GM12878 (cell line): ENCODE results near the gene CYP24A1. TPM values are rescaled to one million over a fixed set of nuclear protein-coding genes. Genes with fewer than 3 reads are reported as not detected.

Experiments
- ATAC-seq: fragments of 200-7000 bp; cut with Tn5 transposase; 3 replicates; pipeline ENCODE4 v1.9.1; 2020; ENCODE audit warnings: mild to moderate bottlenecking, moderate library complexity
- BruUV-seq: library from RNA; stranded (reverse); fragments of 400-500 nt; replicated peaks from 2 replicates; lab custom pipeline; 2021; lab: Mats Ljungman, UMichigan
- CTCF ChIA-PET: fragments of 300-600 bp; sonication (Branson Sonifier 250); formaldehyde crosslinking; extraction: SDS; loops from one replicate; lab custom pipeline; 2021; ENCODE audit warnings: inconsistent platforms; lab: Yijun Ruan, JAX
- POLR2A ChIA-PET: fragments of 350-600 bp; formaldehyde crosslinking; extraction: SDS; loops from one replicate; lab custom pipeline; 2021; ENCODE audit warnings: inconsistent platforms; lab: Charles Lee
- RAD21 ChIA-PET: fragments of 300-600 bp; sonication (Branson Sonifier 250); formaldehyde crosslinking; loops from one replicate; lab custom pipeline; 2023; ENCODE audit warnings: antibody characterized with exemption; ENCODE audit not compliant: unreplicated experiment; lab: Charles Lee
- SMC1A ChIA-PET: fragments of 300-600 bp; sonication (Branson Sonifier 250); formaldehyde crosslinking; loops from one replicate; lab custom pipeline; 2023; ENCODE audit not compliant: unreplicated experiment, uncharacterized antibody; lab: Charles Lee
- DNase-seq: peaks from one replicate; pipeline ENCODE4 v3.0.0-alpha.2; 2011; ENCODE audit warnings: low read depth, low spot score
- FAIRE-seq: peaks from 3 replicates; lab custom pipeline; 2011; peaks lifted over from hg19 to GRCh38; lab: Jason Lieb, UNC
- H2AFZ ChIP-seq: 2 replicates; pipeline ENCODE4 v1.6.0; 2011; ENCODE audit warnings: low read depth, low read length, control low read depth; ENCODE audit not compliant: control insufficient read depth
- H3K27ac ChIP-seq: 2 replicates; pipeline ENCODE4 v1.5.1; 2011; ENCODE audit warnings: control low read depth; ENCODE audit not compliant: control insufficient read depth, insufficient read depth
- H3K27me3 ChIP-seq, 2 experiments: replicated peaks in 1 of 2; 2 replicates each; pipeline versions ENCODE4 v1.6.0 to v1.6.1; 2011; ENCODE audit warnings: low read length in 1 of 2; ENCODE audit not compliant: control insufficient read depth in 2 of 2, insufficient read depth in 2 of 2
- H3K36me3 ChIP-seq, 2 experiments: 2 replicates each; pipeline ENCODE4 v1.5.1; 2011; ENCODE audit warnings: low read length in 1 of 2; ENCODE audit not compliant: control insufficient read depth in 2 of 2, insufficient read depth in 2 of 2
- H3K4me1 ChIP-seq: 2 replicates; pipeline ENCODE4 v1.6.1; 2011; ENCODE audit warnings: mild to moderate bottlenecking, low read length, moderate library complexity, mixed read lengths; ENCODE audit not compliant: control insufficient read depth, insufficient read depth
- H3K4me2 ChIP-seq: 2 replicates; pipeline ENCODE4 v1.6.0; 2011; ENCODE audit warnings: control low read depth; ENCODE audit not compliant: control insufficient read depth, insufficient read depth
- H3K4me3 ChIP-seq: fragments of 200-600 bp; sonication (generic); 2 replicates; pipeline ENCODE4 v1.5.1; 2016
- H3K79me2 ChIP-seq: 2 replicates; pipeline ENCODE4 v1.6.0; 2011; ENCODE audit warnings: low read length; ENCODE audit not compliant: control insufficient read depth, insufficient read depth
- H3K9ac ChIP-seq: 2 replicates; pipeline ENCODE4 v1.8.0; 2011; ENCODE audit warnings: low read length, control low read depth, mixed read lengths; ENCODE audit not compliant: control insufficient read depth, insufficient read depth
- H3K9me3 ChIP-seq: replicated peaks from 3 replicates; pipeline ENCODE4 v1.5.1; 2011; ENCODE audit warnings: mild to moderate bottlenecking, low read length; ENCODE audit not compliant: control insufficient read depth, insufficient read depth
- H4K20me1 ChIP-seq: 2 replicates; pipeline ENCODE4 v1.6.0; 2011; ENCODE audit not compliant: control insufficient read depth, insufficient read depth
- CEBPB ChIP-seq, 2 experiments: fragments of 150-350 bp in 1 of 2; IDR thresholded peaks; 2 replicates each; pipeline ENCODE4 v1.6.1; 2012 to 2014; ENCODE audit warnings: low read depth in 2 of 2, low read length in 2 of 2, borderline replicate concordance in 1 of 2, inconsistent platforms in 1 of 2
- DPF2 ChIP-seq: fragments of 450-650 bp; IDR thresholded peaks from 2 replicates; pipeline ENCODE4 v1.6.1; 2017; ENCODE audit warnings: mild to moderate bottlenecking
- EED ChIP-seq: sonication (generic); IDR thresholded peaks from 2 replicates; pipeline ENCODE4 v1.6.1; 2016; ENCODE audit warnings: antibody characterized with exemption, low read depth
- FOS ChIP-seq: IDR thresholded peaks from 3 replicates; pipeline ENCODE4 v1.6.1; 2011; ENCODE audit warnings: borderline replicate concordance; ENCODE audit not compliant: insufficient read length; ENCODE audit errors: extremely low read depth
- LARP7 ChIP-seq: fragments of 450-650 bp; IDR thresholded peaks from 2 replicates; pipeline ENCODE4 v1.6.1; 2017; ENCODE audit warnings: mild to moderate bottlenecking
- MEF2A ChIP-seq: IDR thresholded peaks from 2 replicates; pipeline ENCODE4 v1.6.1; 2011; ENCODE audit warnings: low read depth, mild to moderate bottlenecking, low read length, moderate library complexity; ENCODE audit not compliant: insufficient read depth
- NBN ChIP-seq: fragments of 450-650 bp; IDR thresholded peaks from 2 replicates; pipeline ENCODE4 v1.6.1; 2016
- NFYA ChIP-seq: IDR thresholded peaks from 2 replicates; pipeline ENCODE4 v1.6.1; 2011; ENCODE audit warnings: low read depth, mild to moderate bottlenecking, low read length, improper control_type of control experiment, borderline replicate concordance
- POLR2A ChIP-seq: IDR thresholded peaks from 2 replicates; pipeline ENCODE4 v1.6.1; 2011; ENCODE audit warnings: low read depth, mild to moderate bottlenecking, low read length
- POLR2AphosphoS2 ChIP-seq: IDR thresholded peaks from 2 replicates; pipeline ENCODE4 v1.6.1; 2011; ENCODE audit warnings: low read depth, mild to moderate bottlenecking, low read length, improper control_type of control experiment, moderate library complexity
- SIX5 ChIP-seq: IDR thresholded peaks from 2 replicates; pipeline ENCODE4 v1.6.1; 2011; ENCODE audit warnings: mild to moderate bottlenecking, low read depth, low read length, moderate library complexity; ENCODE audit not compliant: severe bottlenecking
- TBL1XR1 ChIP-seq: IDR thresholded peaks from 2 replicates; pipeline ENCODE4 v1.6.1; 2012; ENCODE audit warnings: low read depth, low read length, improper control_type of control experiment
- TCF7 ChIP-seq: IDR thresholded peaks from 2 replicates; pipeline ENCODE4 v1.6.1; 2014; ENCODE audit warnings: antibody characterized with exemption, borderline replicate concordance
- YBX1 ChIP-seq: fragments of 450-650 bp; IDR thresholded peaks from 2 replicates; pipeline ENCODE4 v1.6.1; 2016; ENCODE audit warnings: antibody characterized with exemption
- ZNF24 ChIP-seq: fragments of 450-650 bp; IDR thresholded peaks from 2 replicates; pipeline ENCODE4 v1.6.1; 2017; ENCODE audit warnings: antibody characterized with exemption, mild to moderate bottlenecking
- WGBS: methylation state at CpG from one replicate; pipeline ENCODE4 v1.1.6; 2016; ENCODE audit warnings: low lambda C conversion rate; ENCODE audit not compliant: insufficient replicate concordance, insufficient coverage; ENCODE audit errors: missing lambda C conversion rate; 5-methylcytosine and 5-hydroxymethylcytosine counted together
- in situ Hi-C: fragments of 300-500 bp; cut with MboI; formaldehyde crosslinking; loops from 9 replicates; pipeline ENCODE4 v1.14.3; 2018; ENCODE audit warnings: mixed read lengths
- intact Hi-C: fragments of 100-400 bp; cut with micrococcal nuclease; formaldehyde crosslinking; loops from one replicate; pipeline ENCODE4 v1.14.2; 2022; ENCODE audit not compliant: unreplicated experiment
- polyA plus RNA-seq, 11 experiments: library from polyadenylated mRNA; depleted of rRNA in 4 of 11; unstranded in 6 of 11; stranded (reverse) in 5 of 11; fragments of >200 nt; fragmentation: Nextera tagmentation in 4 of 11; fragmentation: Illumina TruSeq in 1 of 11; extraction: Ambion mirVana in 4 of 11; extraction: Trizol in 1 of 11; gene quantifications; 1 replicate in 1 of 11; 2 replicates in 10 of 11; pipeline versions ENCODE4 v1.2.1 to v1.2.3, GENCODE V29; 2011 to 2016; ENCODE audit warnings: inconsistent platforms in 2 of 11, missing spikeins in 2 of 11, low read depth in 1 of 11
- total RNA-seq, 4 experiments: library from RNA; depleted of rRNA in 3 of 4; stranded (reverse); fragments of >200 nt in 3 of 4; fragmentation: Illumina TruSeq in 1 of 4; extraction: Trizol in 1 of 4; gene quantifications; 2 replicates each; pipeline versions ENCODE4 v1.2.1 to v1.2.3, GENCODE V29; 2013 to 2021
- TF ChIP-seq, protein P1 (sequence below): IDR thresholded peaks from 2 replicates; pipeline ENCODE4 v1.6.1; 2012; ENCODE audit warnings: low read depth, low read length, improper control_type of control experiment
- TF ChIP-seq, protein P2 (sequence below): IDR thresholded peaks from 2 replicates; pipeline ENCODE4 v1.6.1; 2011; ENCODE audit warnings: low read depth, mild to moderate bottlenecking, low read length, moderate library complexity, borderline replicate concordance; ENCODE audit errors: extremely low read depth
- TF ChIP-seq, protein P3 (sequence below): fragments of 450-650 bp; IDR thresholded peaks from 2 replicates; pipeline ENCODE4 v1.6.1; 2017; ENCODE audit warnings: borderline replicate concordance
- TF ChIP-seq, protein P4 (sequence below): fragments of 450-650 bp; IDR thresholded peaks from 2 replicates; pipeline ENCODE4 v1.6.1; 2017; ENCODE audit warnings: mild to moderate bottlenecking, moderate library complexity

CYP24A1 gene
- total and polyA plus RNA-seq, 10 of the 15 experiments (the other 5 are each of a cell fraction or from before 2014, with no cell fraction given), result 0.69 TPM; not detected in 9

GRCh38 chr20:54113566-54113965 is 60.2 kb downstream of the CYP24A1 start:
- WGBS, result 45% methylated on average over 2 of the region's 2 CpGs
- CTCF ChIA-PET, result no interaction called here
- RAD21 ChIA-PET, result no interaction called here

More at GRCh38 chr20:54113566-54113965, 60.2 kb downstream of the CYP24A1 start:
- H2AFZ ChIP-seq, result no peak overlapping the region
- ATAC-seq, result no peak
- no peaks in the 10 kb centered on the region for H3K36me3 ChIP-seq
- H3K27me3 ChIP-seq, result no peaks in the 10 kb centered on the region
- no peak overlapping the region for H3K4me3 ChIP-seq
- intact Hi-C loops, result no loop called here
- no peak overlapping the region for H3K9ac ChIP-seq
- no peaks in the 10 kb centered on the region; the same call in 2 of the 3 replicates for H3K9me3 ChIP-seq
- H3K4me2 ChIP-seq, result no peak overlapping the region
- SMC1A ChIA-PET, result no interaction called here
- BruUV-seq, result no TSS peak
- no peak overlapping the region for H3K27ac ChIP-seq
- POLR2A ChIA-PET, result no interaction called here
- no peak for FAIRE-seq
- H3K79me2 ChIP-seq, result no peaks in the 10 kb centered on the region
- no peak for TF ChIP-seq EED
- TF ChIP-seq MEF2A, result no peak
- TF ChIP-seq TBL1XR1, result no peak
- TF ChIP-seq, protein P1, sequence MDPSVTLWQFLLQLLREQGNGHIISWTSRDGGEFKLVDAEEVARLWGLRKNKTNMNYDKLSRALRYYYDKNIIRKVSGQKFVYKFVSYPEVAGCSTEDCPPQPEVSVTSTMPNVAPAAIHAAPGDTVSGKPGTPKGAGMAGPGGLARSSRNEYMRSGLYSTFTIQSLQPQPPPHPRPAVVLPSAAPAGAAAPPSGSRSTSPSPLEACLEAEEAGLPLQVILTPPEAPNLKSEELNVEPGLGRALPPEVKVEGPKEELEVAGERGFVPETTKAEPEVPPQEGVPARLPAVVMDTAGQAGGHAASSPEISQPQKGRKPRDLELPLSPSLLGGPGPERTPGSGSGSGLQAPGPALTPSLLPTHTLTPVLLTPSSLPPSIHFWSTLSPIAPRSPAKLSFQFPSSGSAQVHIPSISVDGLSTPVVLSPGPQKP, result no peak
- TF ChIP-seq, protein P2, sequence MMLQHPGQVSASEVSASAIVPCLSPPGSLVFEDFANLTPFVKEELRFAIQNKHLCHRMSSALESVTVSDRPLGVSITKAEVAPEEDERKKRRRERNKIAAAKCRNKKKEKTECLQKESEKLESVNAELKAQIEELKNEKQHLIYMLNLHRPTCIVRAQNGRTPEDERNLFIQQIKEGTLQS, result no peak
- TF ChIP-seq, protein P3, sequence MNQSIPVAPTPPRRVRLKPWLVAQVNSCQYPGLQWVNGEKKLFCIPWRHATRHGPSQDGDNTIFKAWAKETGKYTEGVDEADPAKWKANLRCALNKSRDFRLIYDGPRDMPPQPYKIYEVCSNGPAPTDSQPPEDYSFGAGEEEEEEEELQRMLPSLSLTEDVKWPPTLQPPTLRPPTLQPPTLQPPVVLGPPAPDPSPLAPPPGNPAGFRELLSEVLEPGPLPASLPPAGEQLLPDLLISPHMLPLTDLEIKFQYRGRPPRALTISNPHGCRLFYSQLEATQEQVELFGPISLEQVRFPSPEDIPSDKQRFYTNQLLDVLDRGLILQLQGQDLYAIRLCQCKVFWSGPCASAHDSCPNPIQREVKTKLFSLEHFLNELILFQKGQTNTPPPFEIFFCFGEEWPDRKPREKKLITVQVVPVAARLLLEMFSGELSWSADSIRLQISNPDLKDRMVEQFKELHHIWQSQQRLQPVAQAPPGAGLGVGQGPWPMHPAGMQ, result no peak
- no peak for TF ChIP-seq POLR2AphosphoS2
- no peak for TF ChIP-seq NBN
- no peak for TF ChIP-seq TCF7
- TF ChIP-seq POLR2A, result no peak
- no peak for TF ChIP-seq CEBPB (IDR thresholded peaks at IDR 0.05; ENCODE audit: borderline replicate concordance in 1 of 2, low read depth in 2 of 2, low read length in 2 of 2)
- TF ChIP-seq FOS, result no peak
- no peak for TF ChIP-seq DPF2
- TF ChIP-seq SIX5, result no peak
- no peak for TF ChIP-seq NFYA
- no peak for TF ChIP-seq LARP7
- TF ChIP-seq YBX1, result no peak
- TF ChIP-seq, protein P4, sequence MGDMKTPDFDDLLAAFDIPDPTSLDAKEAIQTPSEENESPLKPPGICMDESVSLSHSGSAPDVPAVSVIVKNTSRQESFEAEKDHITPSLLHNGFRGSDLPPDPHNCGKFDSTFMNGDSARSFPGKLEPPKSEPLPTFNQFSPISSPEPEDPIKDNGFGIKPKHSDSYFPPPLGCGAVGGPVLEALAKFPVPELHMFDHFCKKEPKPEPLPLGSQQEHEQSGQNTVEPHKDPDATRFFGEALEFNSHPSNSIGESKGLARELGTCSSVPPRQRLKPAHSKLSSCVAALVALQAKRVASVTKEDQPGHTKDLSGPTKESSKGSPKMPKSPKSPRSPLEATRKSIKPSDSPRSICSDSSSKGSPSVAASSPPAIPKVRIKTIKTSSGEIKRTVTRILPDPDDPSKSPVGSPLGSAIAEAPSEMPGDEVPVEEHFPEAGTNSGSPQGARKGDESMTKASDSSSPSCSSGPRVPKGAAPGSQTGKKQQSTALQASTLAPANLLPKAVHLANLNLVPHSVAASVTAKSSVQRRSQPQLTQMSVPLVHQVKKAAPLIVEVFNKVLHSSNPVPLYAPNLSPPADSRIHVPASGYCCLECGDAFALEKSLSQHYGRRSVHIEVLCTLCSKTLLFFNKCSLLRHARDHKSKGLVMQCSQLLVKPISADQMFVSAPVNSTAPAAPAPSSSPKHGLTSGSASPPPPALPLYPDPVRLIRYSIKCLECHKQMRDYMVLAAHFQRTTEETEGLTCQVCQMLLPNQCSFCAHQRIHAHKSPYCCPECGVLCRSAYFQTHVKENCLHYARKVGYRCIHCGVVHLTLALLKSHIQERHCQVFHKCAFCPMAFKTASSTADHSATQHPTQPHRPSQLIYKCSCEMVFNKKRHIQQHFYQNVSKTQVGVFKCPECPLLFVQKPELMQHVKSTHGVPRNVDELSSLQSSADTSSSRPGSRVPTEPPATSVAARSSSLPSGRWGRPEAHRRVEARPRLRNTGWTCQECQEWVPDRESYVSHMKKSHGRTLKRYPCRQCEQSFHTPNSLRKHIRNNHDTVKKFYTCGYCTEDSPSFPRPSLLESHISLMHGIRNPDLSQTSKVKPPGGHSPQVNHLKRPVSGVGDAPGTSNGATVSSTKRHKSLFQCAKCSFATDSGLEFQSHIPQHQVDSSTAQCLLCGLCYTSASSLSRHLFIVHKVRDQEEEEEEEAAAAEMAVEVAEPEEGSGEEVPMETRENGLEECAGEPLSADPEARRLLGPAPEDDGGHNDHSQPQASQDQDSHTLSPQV, result no peak
- TF ChIP-seq ZNF24, result no peak
- no peak for DNase-seq
- in situ Hi-C loops, result no loop called here
- H4K20me1 ChIP-seq, result no peaks in the 10 kb centered on the region
- no peaks in the 10 kb centered on the region for H3K4me1 ChIP-seq
